Stomach (tissue), 9 donors: ENCODE data around the gene FST. TPM values are rescaled to one million over a fixed set of nuclear protein-coding genes. Genes with fewer than 3 reads are reported as not detected.

ENCODE experiments used
- DNase-seq, 2 donors: peaks; one replicate each; pipeline versions ENCODE4 v3.0.0 to v3.0.0-alpha.2; 2013 to 2019
- H3K27ac ChIP-seq, 5 donors: fragments of 200-600 bp in 4 of 5; sonication (generic) in 4 of 5; one replicate each; pipeline ENCODE4 v1.5.1; 2013 to 2019; ENCODE audit warnings: mild to moderate bottlenecking in 1 of 5, moderate library complexity in 1 of 5
- H3K27me3 ChIP-seq, 3 donors: fragments of 200-600 bp; sonication (generic); one replicate each; pipeline ENCODE4 v1.5.1; 2017 to 2019; ENCODE audit warnings: mixed run types in 1 of 3
- H3K36me3 ChIP-seq, 4 donors: fragments of 200-600 bp; sonication (generic); 1 replicate in 3 of 4; 2 replicates in 1 of 4; pipeline ENCODE4 v1.5.1; 2016 to 2019
- H3K4me1 ChIP-seq, 4 donors: fragments of 200-600 bp; sonication (generic); one replicate each; pipeline ENCODE4 v1.5.1; 2016 to 2019
- H3K4me3 ChIP-seq, 4 donors: fragments of 200-600 bp; sonication (generic) in 3 of 4; one replicate each; pipeline ENCODE4 v1.5.1; 2016 to 2019; ENCODE audit warnings: mild to moderate bottlenecking in 1 of 4
- H3K9me3 ChIP-seq, 4 donors: fragments of 200-600 bp; sonication (generic); one replicate each; pipeline ENCODE4 v1.5.1; 2016 to 2019
- CTCF ChIP-seq, 7 experiments: fragments of 450-650 bp in 4 of 7; fragments of 200-600 bp in 3 of 7; sonication (generic) in 3 of 7; IDR thresholded peaks; one replicate each; pipeline ENCODE4 v1.5.1; 2016 to 2019; ENCODE audit warnings: antibody characterized with exemption in 7 of 7, control low read depth in 2 of 7, mild to moderate bottlenecking in 1 of 7
- EP300 ChIP-seq: sonication (generic); formaldehyde crosslinking; IDR thresholded peaks from one replicate; pipeline ENCODE4 v1.6.1; 2017; ENCODE audit warnings: antibody characterized with exemption
- POLR2A ChIP-seq, 4 donors: fragments of 450-650 bp; IDR thresholded peaks; one replicate each; pipeline ENCODE4 v1.6.1; 2016; ENCODE audit warnings: antibody characterized with exemption in 4 of 4, control low read depth in 2 of 4, mild to moderate bottlenecking in 1 of 4, moderate library complexity in 1 of 4
- POLR2AphosphoS5 ChIP-seq, 3 donors: sonication (generic); formaldehyde crosslinking; IDR thresholded peaks; one replicate each; pipeline ENCODE4 v1.6.1; 2016; ENCODE audit warnings: antibody characterized with exemption in 3 of 3
- WGBS, 5 donors: extraction: QIAGEN DNeasy Blood & Tissue Kit in 3 of 5; methylation state at CpG; one replicate each; pipeline versions ENCODE4 v1.1.5 to v1.1.7; 2013 to 2018; 5-methylcytosine and 5-hydroxymethylcytosine counted together
- intact Hi-C: fragments of 100-400 bp; cut with DNase I; formaldehyde crosslinking; loops from one replicate; pipeline ENCODE4 v1.15.1; 2023; ENCODE audit warnings: low total_unique reads
- polyA plus RNA-seq, 3 donors: library from polyadenylated mRNA; stranded (reverse); fragments of 200-250 nt; gene quantifications; one replicate each; pipeline ENCODE4 v1.2.3, GENCODE V29; 2013
- total RNA-seq, 5 donors: library from RNA; depleted of rRNA; stranded (reverse); fragments of >200 nt; gene quantifications; one replicate each; pipeline versions ENCODE4 v1.1.0 to v1.2.3, GENCODE V29; 2014 to 2016
- donor health status: healthy with polysubstance abuse.
- donor health status: Bipolar disorder and iron deficiency.
- donor health status: healthy.

FST gene
- total and polyA plus RNA-seq, 8 donors: 1.8 to 16.8 (median 8.4) TPM

- TF ChIP-seq POLR2AphosphoS5 (IDR thresholded peaks at IDR 0.05) (peak in 2 of 3 donors; percentile 35 to 51), CTCF (IDR thresholded peaks at IDR 0.05) (peak in 5 of 7 experiments; percentile 10 to 46 (median 30)), POLR2A (IDR thresholded peaks at IDR 0.05) (no peak)
- peak; percentile 78 to 88 for DNase-seq
- Histone ChIP-seq H3K27ac (peak overlapping the region; percentile 42 to 87 (median 71)), H3K4me1 (peaks cover 14 to 42% (median 40%) of the 10 kb centered on the region in 4 donors), H3K9me3 (no peaks in the 10 kb centered on the region), H3K4me3 (peak overlapping the region; percentile 66 to 91 (median 84)), H3K27me3 (peaks cover 0 to 26% (median 0%) of the 10 kb centered on the region in 3 donors), H3K36me3 (peaks cover 0 to 5% (median 2%) of the 10 kb centered on the region in 4 donors)
- intact Hi-C loops: loop anchor here (5.0 kb wide), 1 partner anchor 745 kb away; no protein-coding TSS in a partner anchor
- WGBS, 5 donors: 0 to 1% (median 1%) methylated on average over 32 to 36 of the region's 36 CpGs
These were observed 1.7 kb downstream of the FST start for GRCh38 chr5:53481887-53482716.

GRCh38 chr5:53482717-53483638 lies 2.5 kb downstream of the FST start:
- Histone ChIP-seq H3K27ac (peak overlapping the region in 4 of 5 donors; percentile 42 to 87 (median 79)), H3K4me3 (peak overlapping the region; percentile 66 to 91 (median 84)), H3K9me3 (no peaks in the 10 kb centered on the region), H3K27me3 (peaks cover 0 to 26% (median 0%) of the 10 kb centered on the region in 3 donors), H3K4me1 (peaks cover 14 to 42% (median 40%) of the 10 kb centered on the region in 4 donors), H3K36me3 (peaks cover 0 to 5% (median 2%) of the 10 kb centered on the region in 4 donors)
- no peak for TF ChIP-seq CTCF (IDR thresholded peaks at IDR 0.05)
- no peak for TF ChIP-seq POLR2AphosphoS5 (IDR thresholded peaks at IDR 0.05)
- TF ChIP-seq EP300: no peak
- no peak for TF ChIP-seq POLR2A (IDR thresholded peaks at IDR 0.05)
- peak; percentile 41 to 66 for DNase-seq
- WGBS, 5 donors: 28 to 31% (median 31%) methylated on average over 35 of the region's 35 CpGs
- intact Hi-C loops: loop anchor here (5.0 kb wide), 1 partner anchor 744 kb away; no protein-coding TSS in a partner anchor

- intact Hi-C loops: no loop called here
These were observed 7.0 kb downstream of the FST start for GRCh38 chr5:53487436-53487835.

More at GRCh38 chr5:53487436-53487835, 7.0 kb downstream of the FST start:
- peaks cover 0 to 5% (median 2%) of the 10 kb centered on the region in 4 donors for H3K36me3 ChIP-seq
- no peaks in the 10 kb centered on the region for H3K9me3 ChIP-seq
- 74 to 94% (median 87%) methylated on average over 1 of the region's 1 CpG for WGBS, 5 donors
- TF ChIP-seq POLR2A (IDR thresholded peaks at IDR 0.05) (no peak), CTCF (IDR thresholded peaks at IDR 0.05) (no peak), EP300 (no peak), POLR2AphosphoS5 (IDR thresholded peaks at IDR 0.05) (no peak)
- H3K4me3 ChIP-seq: no peak overlapping the region
- no peak overlapping the region for H3K27ac ChIP-seq
- no peaks in the 10 kb centered on the region for H3K27me3 ChIP-seq
- peaks cover 0 to 13% (median 9%) of the 10 kb centered on the region in 4 donors for H3K4me1 ChIP-seq
- no peak for DNase-seq
